BJ (cell line): Measurements from ENCODE around the gene TANGO2. TPM values are rescaled to one million over a fixed set of nuclear protein-coding genes. Genes with fewer than 3 reads are reported as not detected.
A peak's percentile ranks its signal among the peaks of the same experiment; 100 is the strongest.

Source experiments
- CTCF ChIA-PET: fragments of 350-600 bp; formaldehyde crosslinking; extraction: SDS; loops from one replicate; lab custom pipeline; 2021; ENCODE audit warnings: antibody characterized with exemption, inconsistent platforms; lab: Yijun Ruan, JAX
- POLR2A ChIA-PET: fragments of 300-600 bp; sonication (Branson Sonifier 250); formaldehyde crosslinking; extraction: SDS; loops from one replicate; lab custom pipeline; 2021; ENCODE audit warnings: antibody characterized with exemption; lab: Charles Lee
- DNase-seq: peaks from one replicate; pipeline ENCODE4 v3.0.0-alpha.2; 2011; ENCODE audit warnings: low read depth
- H3K27me3 ChIP-seq: 2 replicates; pipeline ENCODE4 v1.6.0; 2011; ENCODE audit warnings: low read length; ENCODE audit not compliant: control insufficient read depth, insufficient read depth
- H3K36me3 ChIP-seq: 2 replicates; pipeline ENCODE4 v1.5.1; 2011; ENCODE audit warnings: low read length; ENCODE audit not compliant: control insufficient read depth, insufficient read depth
- H3K4me3 ChIP-seq: 2 replicates; pipeline ENCODE4 v1.5.1; 2011; ENCODE audit warnings: low read depth, mild to moderate bottlenecking, control low read depth, low read length
- CTCF ChIP-seq: IDR thresholded peaks from 2 replicates; pipeline ENCODE4 v1.5.1; 2011; ENCODE audit warnings: low read depth, mild to moderate bottlenecking, control low read depth, inconsistent platforms, low read length, moderate library complexity; ENCODE audit not compliant: insufficient read depth
- polyA plus RNA-seq: library from polyadenylated mRNA; depleted of rRNA; stranded (reverse); fragments of >200 nt; gene quantifications from 2 replicates; pipeline ENCODE4 v1.2.3, GENCODE V29; 2011

The TANGO2 gene
- polyA plus RNA-seq, 1 experiment: 51.7 TPM

GRCh38 chr22:20069331-20070042, 48.6 kb downstream of the TANGO2 start:
- TF ChIP-seq CTCF: no peak
- POLR2A ChIA-PET: interaction anchor here (0.7 kb wide), 1 partner anchor 22 kb away, joined by 4 read pairs; no protein-coding TSS in a partner anchor
- no peak for DNase-seq
- CTCF ChIA-PET: no interaction called here
- H3K27me3 ChIP-seq: no peaks in the 10 kb centered on the region
- H3K4me3 ChIP-seq: no peak overlapping the region
- H3K36me3 ChIP-seq: peaks cover 2% of the 10 kb centered on the region

- TF ChIP-seq CTCF: no peak
- no peak for DNase-seq
- ChIA-PET CTCF (interaction anchor here (1.2 kb wide), 1 partner anchor 9 kb away, joined by 4 read pairs; no protein-coding TSS in a partner anchor), POLR2A (no interaction called here)
- Histone ChIP-seq H3K4me3 (no peak overlapping the region), H3K36me3 (no peaks in the 10 kb centered on the region), H3K27me3 (no peaks in the 10 kb centered on the region)
Observed at GRCh38 chr22:20071524-20071972, 50.6 kb downstream of the TANGO2 start.

- H3K4me3 ChIP-seq: no peak overlapping the region
- TF ChIP-seq CTCF: no peak
- ChIA-PET CTCF (interaction anchor here (1.0 kb wide), 1 partner anchor 129 kb away, joined by 3 read pairs; no protein-coding TSS in a partner anchor), POLR2A (no interaction called here)
- no peaks in the 10 kb centered on the region for H3K36me3 ChIP-seq
- no peaks in the 10 kb centered on the region for H3K27me3 ChIP-seq
- no peak for DNase-seq
Observed at GRCh38 chr22:20076627-20077172, 55.8 kb downstream of the TANGO2 start.

- H3K4me3 ChIP-seq: peak within 1 kb of the TSS; percentile 58
- no peak for TF ChIP-seq CTCF
- peak; percentile 71 for DNase-seq
- ChIA-PET CTCF (no interaction called here), POLR2A (no interaction called here)
- no peaks in the 10 kb centered on the region; the same call in 1 of the 2 replicates for H3K36me3 ChIP-seq
- no peaks in the 10 kb centered on the region for H3K27me3 ChIP-seq
Observed at GRCh38 chr22:20079745-20080444, 59.0 kb downstream of the TANGO2 start, which contains the start of gene DGCR8. DGCR8 (plus strand) TSS chr22:20080241; CDS start chr22:20085964, 5,723 bp downstream.

GRCh38 chr22:20080445-20080775, 59.5 kb downstream of the TANGO2 start:
- CTCF ChIA-PET: no interaction called here
- DNase-seq: no peak
- POLR2A ChIA-PET: no interaction called here
- Histone ChIP-seq H3K4me3 (peak overlapping the region; percentile 58), H3K36me3 (no peaks in the 10 kb centered on the region; the same call in 1 of the 2 replicates), H3K27me3 (no peaks in the 10 kb centered on the region)
- no peak for TF ChIP-seq CTCF
